Liver (tissue), 9 donors: ENCODE results near the gene CFAP410. TPM values are rescaled to one million over a fixed set of nuclear protein-coding genes. Genes with fewer than 3 reads are reported as not detected.

Experiments used
- DNase-seq: peaks from one replicate; pipeline ENCODE4 v3.0.0-alpha.2; 2017; ENCODE audit warnings: low spot score
- H3K27ac ChIP-seq, 2 donors: one replicate each; pipeline ENCODE4 v1.7.0; 2013; ENCODE audit warnings: inconsistent platforms in 2 of 2, low read length in 2 of 2, control low read depth in 1 of 2, low read depth in 1 of 2, mild to moderate bottlenecking in 1 of 2
- H3K27me3 ChIP-seq, 4 donors: one replicate each; pipeline versions ENCODE4 v1.6.1 to v1.7.0; 2013; ENCODE audit warnings: low read length in 3 of 4, inconsistent platforms in 1 of 4, mild to moderate bottlenecking in 1 of 4, moderate library complexity in 1 of 4; ENCODE audit not compliant: control insufficient read depth in 4 of 4, insufficient read depth in 4 of 4
- H3K36me3 ChIP-seq, 4 donors: one replicate each; pipeline versions ENCODE4 v1.6.1 to v1.7.0; 2013; ENCODE audit warnings: low read length in 3 of 4, mild to moderate bottlenecking in 3 of 4, low read depth in 1 of 4, moderate library complexity in 1 of 4; ENCODE audit not compliant: control insufficient read depth in 4 of 4, insufficient read depth in 3 of 4
- H3K4me1 ChIP-seq, 4 donors: one replicate each; pipeline versions ENCODE4 v1.6.1 to v1.7.0; 2013; ENCODE audit warnings: low read length in 3 of 4, mild to moderate bottlenecking in 3 of 4, moderate library complexity in 1 of 4; ENCODE audit not compliant: control insufficient read depth in 4 of 4, insufficient read depth in 4 of 4
- H3K4me3 ChIP-seq, 3 donors: one replicate each; pipeline versions ENCODE4 v1.6.1 to v1.7.0; 2013; ENCODE audit warnings: low read length in 3 of 3, control low read depth in 1 of 3, low read depth in 1 of 3, mild to moderate bottlenecking in 1 of 3
- H3K9ac ChIP-seq, 2 donors: one replicate each; pipeline ENCODE4 v1.7.0; 2013; ENCODE audit warnings: low read length in 2 of 2, mild to moderate bottlenecking in 2 of 2, moderate library complexity in 2 of 2, control low read depth in 1 of 2, low read depth in 1 of 2
- H3K9me3 ChIP-seq, 4 donors: one replicate each; pipeline versions ENCODE4 v1.6.1 to v1.7.0; 2013; ENCODE audit warnings: low read length in 3 of 4; ENCODE audit not compliant: control insufficient read depth in 4 of 4
- EGR1 ChIP-seq, 2 donors: IDR thresholded peaks; 2 replicates each; pipeline ENCODE4 v1.6.1; 2016 to 2018; ENCODE audit warnings: antibody characterized with exemption in 2 of 2, low read depth in 2 of 2
- FOXA1 ChIP-seq: IDR thresholded peaks from 2 replicates; pipeline ENCODE4 v1.6.1; 2016; ENCODE audit warnings: antibody characterized with exemption
- FOXA2 ChIP-seq: IDR thresholded peaks from 2 replicates; pipeline ENCODE4 v1.6.1; 2016; ENCODE audit warnings: antibody characterized with exemption
- GABPA ChIP-seq, 2 donors: IDR thresholded peaks in 1 of 2; conservative IDR thresholded peaks in 1 of 2; 2 replicates each; pipeline ENCODE4 v1.6.1; 2016; ENCODE audit warnings: antibody characterized with exemption in 2 of 2, mild to moderate bottlenecking in 1 of 2, moderate library complexity in 1 of 2
- HNF4A ChIP-seq, 2 donors: conservative IDR thresholded peaks; 2 replicates each; pipeline ENCODE4 v1.6.1; 2016; ENCODE audit warnings: antibody characterized with exemption in 2 of 2, mild to moderate bottlenecking in 2 of 2
- HNF4G ChIP-seq: IDR thresholded peaks from 2 replicates; pipeline ENCODE4 v1.6.1; 2016; ENCODE audit warnings: antibody characterized with exemption
- JUND ChIP-seq, 2 donors: IDR thresholded peaks; 2 replicates each; pipeline ENCODE4 v1.6.1; 2016; ENCODE audit warnings: antibody characterized with exemption in 2 of 2
- NR2F2 ChIP-seq: IDR thresholded peaks from 2 replicates; pipeline ENCODE4 v1.6.1; 2016; ENCODE audit warnings: antibody characterized with exemption
- RXRA ChIP-seq, 2 donors: IDR thresholded peaks; 2 replicates each; pipeline ENCODE4 v1.6.1; 2017 to 2018; ENCODE audit warnings: antibody characterized with exemption in 2 of 2, mild to moderate bottlenecking in 1 of 2
- TAF1 ChIP-seq: conservative IDR thresholded peaks from 2 replicates; pipeline ENCODE4 v1.6.1; 2016; ENCODE audit warnings: antibody characterized with exemption, mild to moderate bottlenecking
- YY1 ChIP-seq: IDR thresholded peaks from 2 replicates; pipeline ENCODE4 v1.6.1; 2016; ENCODE audit warnings: antibody characterized with exemption, mild to moderate bottlenecking
- WGBS: extraction: QIAGEN DNeasy Blood & Tissue Kit; methylation state at CpG from one replicate; pipeline ENCODE4 v1.1.7; 2013; 5-methylcytosine and 5-hydroxymethylcytosine counted together
- polyA plus RNA-seq, 2 donors: library from polyadenylated mRNA; stranded (reverse) in 1 of 2; unstranded in 1 of 2; fragments of 200-250 nt in 1 of 2; fragments of >200 nt in 1 of 2; fragmentation: Nextera tagmentation in 1 of 2; extraction: Ambion mirVana in 1 of 2; gene quantifications; one replicate each; pipeline versions ENCODE4 v1.2.1 to v1.2.3, GENCODE V29; 2013 to 2015
- total RNA-seq, 2 donors: library from RNA; depleted of rRNA; stranded (reverse); fragments of >200 nt; gene quantifications; one replicate each; pipeline ENCODE4 v1.2.3, GENCODE V29; 2014
- TF ChIP-seq, protein P1 (sequence below): IDR thresholded peaks from 2 replicates; pipeline ENCODE4 v1.6.1; 2016; ENCODE audit warnings: antibody characterized with exemption, mild to moderate bottlenecking
- TF ChIP-seq, protein P2 (sequence below): IDR thresholded peaks from 2 replicates; pipeline ENCODE4 v1.6.1; 2016; ENCODE audit warnings: antibody characterized with exemption
- TF ChIP-seq, protein P3 (sequence below): IDR thresholded peaks from 2 replicates; pipeline ENCODE4 v1.6.1; 2016; ENCODE audit warnings: antibody characterized with exemption
- TF ChIP-seq, protein P4 (sequence below): fragments of 150-350 bp; IDR thresholded peaks from 2 replicates; pipeline ENCODE4 v1.5.1; 2017; ENCODE audit warnings: improper control_type of control experiment, low read depth, low read length; ENCODE audit not compliant: missing input control
- donor health status: healthy.
- donor health status: healthy.
- donor health status: healthy.
- donor health status: healthy.
- donor health status: healthy.

Gene CFAP410
- total and polyA plus RNA-seq, 4 donors = 7.9 to 16.3 (median 12.3) TPM

DNA sequence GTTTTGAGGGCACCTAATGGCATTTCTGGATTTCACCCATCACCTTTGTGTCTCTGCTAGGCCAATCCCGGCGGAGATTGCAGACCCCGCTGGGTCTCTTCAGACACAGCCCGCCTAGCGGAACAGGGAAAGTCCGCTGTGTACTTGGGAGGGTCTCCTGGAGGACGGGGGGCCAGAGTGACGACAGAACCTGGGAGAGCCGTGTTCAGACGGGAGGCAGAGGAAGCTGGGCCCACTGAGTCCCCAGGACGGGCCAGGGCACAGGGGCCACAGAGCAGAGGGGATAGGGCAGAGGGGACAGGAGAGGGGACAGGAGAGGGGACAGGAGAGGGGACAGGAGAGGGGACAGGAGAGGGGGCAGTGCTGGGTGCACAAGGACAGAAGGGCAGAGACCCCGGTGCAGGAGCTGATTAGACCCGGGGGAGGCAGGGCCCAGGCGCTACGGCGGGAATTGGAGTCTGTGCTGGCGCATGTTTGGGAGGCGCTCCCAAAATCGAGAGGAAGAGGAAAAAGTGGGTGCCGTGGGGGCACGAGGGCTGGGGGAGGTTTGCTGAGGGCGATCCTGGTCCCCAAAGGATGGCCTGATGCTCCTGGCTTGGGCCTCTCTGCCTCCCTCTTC, 26.9 kb upstream of the CFAP410 start:
- TF ChIP-seq JUND (IDR thresholded peaks at IDR 0.05) = no peak
- no peak for TF ChIP-seq GABPA (IDR thresholded peaks at IDR 0.05 in 1 of 2, conservative IDR thresholded peaks at IDR 0.05 in 1 of 2)
- TF ChIP-seq, protein P1, sequence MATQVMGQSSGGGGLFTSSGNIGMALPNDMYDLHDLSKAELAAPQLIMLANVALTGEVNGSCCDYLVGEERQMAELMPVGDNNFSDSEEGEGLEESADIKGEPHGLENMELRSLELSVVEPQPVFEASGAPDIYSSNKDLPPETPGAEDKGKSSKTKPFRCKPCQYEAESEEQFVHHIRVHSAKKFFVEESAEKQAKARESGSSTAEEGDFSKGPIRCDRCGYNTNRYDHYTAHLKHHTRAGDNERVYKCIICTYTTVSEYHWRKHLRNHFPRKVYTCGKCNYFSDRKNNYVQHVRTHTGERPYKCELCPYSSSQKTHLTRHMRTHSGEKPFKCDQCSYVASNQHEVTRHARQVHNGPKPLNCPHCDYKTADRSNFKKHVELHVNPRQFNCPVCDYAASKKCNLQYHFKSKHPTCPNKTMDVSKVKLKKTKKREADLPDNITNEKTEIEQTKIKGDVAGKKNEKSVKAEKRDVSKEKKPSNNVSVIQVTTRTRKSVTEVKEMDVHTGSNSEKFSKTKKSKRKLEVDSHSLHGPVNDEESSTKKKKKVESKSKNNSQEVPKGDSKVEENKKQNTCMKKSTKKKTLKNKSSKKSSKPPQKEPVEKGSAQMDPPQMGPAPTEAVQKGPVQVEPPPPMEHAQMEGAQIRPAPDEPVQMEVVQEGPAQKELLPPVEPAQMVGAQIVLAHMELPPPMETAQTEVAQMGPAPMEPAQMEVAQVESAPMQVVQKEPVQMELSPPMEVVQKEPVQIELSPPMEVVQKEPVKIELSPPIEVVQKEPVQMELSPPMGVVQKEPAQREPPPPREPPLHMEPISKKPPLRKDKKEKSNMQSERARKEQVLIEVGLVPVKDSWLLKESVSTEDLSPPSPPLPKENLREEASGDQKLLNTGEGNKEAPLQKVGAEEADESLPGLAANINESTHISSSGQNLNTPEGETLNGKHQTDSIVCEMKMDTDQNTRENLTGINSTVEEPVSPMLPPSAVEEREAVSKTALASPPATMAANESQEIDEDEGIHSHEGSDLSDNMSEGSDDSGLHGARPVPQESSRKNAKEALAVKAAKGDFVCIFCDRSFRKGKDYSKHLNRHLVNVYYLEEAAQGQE = no peak
- TF ChIP-seq, protein P2, sequence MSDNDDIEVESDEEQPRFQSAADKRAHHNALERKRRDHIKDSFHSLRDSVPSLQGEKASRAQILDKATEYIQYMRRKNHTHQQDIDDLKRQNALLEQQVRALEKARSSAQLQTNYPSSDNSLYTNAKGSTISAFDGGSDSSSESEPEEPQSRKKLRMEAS = no peak
- no peak for TF ChIP-seq HNF4G
- TF ChIP-seq, protein P3, sequence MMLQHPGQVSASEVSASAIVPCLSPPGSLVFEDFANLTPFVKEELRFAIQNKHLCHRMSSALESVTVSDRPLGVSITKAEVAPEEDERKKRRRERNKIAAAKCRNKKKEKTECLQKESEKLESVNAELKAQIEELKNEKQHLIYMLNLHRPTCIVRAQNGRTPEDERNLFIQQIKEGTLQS = no peak
- no peak for TF ChIP-seq FOXA1
- TF ChIP-seq RXRA (IDR thresholded peaks at IDR 0.05) = no peak
- no peak for TF ChIP-seq EGR1 (IDR thresholded peaks at IDR 0.05; ENCODE audit: low read depth in 2 of 2)
- no peak for TF ChIP-seq FOXA2
- TF ChIP-seq YY1 = no peak
- TF ChIP-seq NR2F2 = no peak
- no peak for TF ChIP-seq TAF1
- TF ChIP-seq, protein P4, sequence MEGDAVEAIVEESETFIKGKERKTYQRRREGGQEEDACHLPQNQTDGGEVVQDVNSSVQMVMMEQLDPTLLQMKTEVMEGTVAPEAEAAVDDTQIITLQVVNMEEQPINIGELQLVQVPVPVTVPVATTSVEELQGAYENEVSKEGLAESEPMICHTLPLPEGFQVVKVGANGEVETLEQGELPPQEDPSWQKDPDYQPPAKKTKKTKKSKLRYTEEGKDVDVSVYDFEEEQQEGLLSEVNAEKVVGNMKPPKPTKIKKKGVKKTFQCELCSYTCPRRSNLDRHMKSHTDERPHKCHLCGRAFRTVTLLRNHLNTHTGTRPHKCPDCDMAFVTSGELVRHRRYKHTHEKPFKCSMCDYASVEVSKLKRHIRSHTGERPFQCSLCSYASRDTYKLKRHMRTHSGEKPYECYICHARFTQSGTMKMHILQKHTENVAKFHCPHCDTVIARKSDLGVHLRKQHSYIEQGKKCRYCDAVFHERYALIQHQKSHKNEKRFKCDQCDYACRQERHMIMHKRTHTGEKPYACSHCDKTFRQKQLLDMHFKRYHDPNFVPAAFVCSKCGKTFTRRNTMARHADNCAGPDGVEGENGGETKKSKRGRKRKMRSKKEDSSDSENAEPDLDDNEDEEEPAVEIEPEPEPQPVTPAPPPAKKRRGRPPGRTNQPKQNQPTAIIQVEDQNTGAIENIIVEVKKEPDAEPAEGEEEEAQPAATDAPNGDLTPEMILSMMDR = no peak
- no peak overlapping the region for H3K4me3 ChIP-seq
- no peaks in the 10 kb centered on the region for H3K9me3 ChIP-seq
- no peak for DNase-seq
- peaks cover 0 to 10% (median 5%) of the 10 kb centered on the region in 4 donors for H3K4me1 ChIP-seq
- no peaks in the 10 kb centered on the region for H3K27me3 ChIP-seq
- no peaks in the 10 kb centered on the region for H3K36me3 ChIP-seq
- H3K27ac ChIP-seq = no peak overlapping the region
- no peak overlapping the region for H3K9ac ChIP-seq
- WGBS = 94% methylated on average over 22 of the region's 22 CpGs

DNA sequence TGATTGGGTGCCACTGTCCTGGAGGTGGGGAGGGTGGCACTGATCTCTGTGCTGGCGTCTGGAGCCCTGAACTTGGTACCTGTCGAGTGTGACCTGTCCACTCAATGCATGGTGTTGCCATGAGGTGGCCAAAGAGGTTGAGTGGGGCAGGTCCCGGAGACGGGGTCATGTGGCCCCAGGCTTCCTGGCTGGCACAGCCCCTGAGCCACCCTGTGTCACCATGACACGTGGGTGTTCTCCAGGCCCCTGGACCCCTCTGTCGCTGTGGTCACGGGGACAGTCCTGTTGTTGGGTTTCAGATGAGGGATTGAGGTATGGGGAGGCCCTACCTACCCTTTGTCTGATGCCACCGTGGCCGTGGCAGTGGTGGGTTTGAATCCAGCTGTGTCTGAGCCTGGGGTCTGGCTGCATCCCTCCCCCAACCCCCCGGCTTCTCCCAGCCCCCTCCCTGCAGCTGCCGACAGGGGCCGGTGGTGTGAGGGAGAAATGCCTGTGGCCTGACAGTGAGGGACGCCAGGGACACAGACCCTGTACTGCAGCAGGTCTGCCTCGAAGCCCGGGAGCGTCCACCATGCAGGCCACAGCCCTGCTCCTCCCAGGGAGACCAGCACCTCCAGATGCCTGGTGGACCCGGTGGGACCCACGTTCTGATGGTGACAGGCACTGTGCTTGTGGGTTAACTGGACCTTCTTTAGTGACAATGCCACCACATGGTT, 26.2 kb upstream of the CFAP410 start:
- peaks cover 0 to 6% (median 5%) of the 10 kb centered on the region in 4 donors for H3K4me1 ChIP-seq
- no peak overlapping the region for H3K4me3 ChIP-seq
- no peak overlapping the region for H3K27ac ChIP-seq
- H3K9ac ChIP-seq = no peak overlapping the region
- DNase-seq = no peak
- no peak for TF ChIP-seq JUND (IDR thresholded peaks at IDR 0.05)
- no peak for TF ChIP-seq TAF1
- TF ChIP-seq, protein P1 = no peak
- TF ChIP-seq YY1 = no peak
- TF ChIP-seq HNF4A (conservative IDR thresholded peaks at IDR 0.05) = no peak
- no peak for TF ChIP-seq HNF4G
- no peak for TF ChIP-seq NR2F2
- TF ChIP-seq FOXA2 = no peak
- TF ChIP-seq, protein P3 = no peak
- TF ChIP-seq, protein P4 = no peak
- TF ChIP-seq, protein P2 = no peak
- TF ChIP-seq EGR1 (IDR thresholded peaks at IDR 0.05; ENCODE audit: low read depth in 2 of 2) = no peak
- no peaks in the 10 kb centered on the region for H3K27me3 ChIP-seq
- 94% methylated on average over 18 of the region's 18 CpGs for WGBS
- no peaks in the 10 kb centered on the region for H3K9me3 ChIP-seq
- no peaks in the 10 kb centered on the region for H3K36me3 ChIP-seq
